SK-N-SH (cell line): Measurements from ENCODE around the gene DIAPH2. TPM values are rescaled to one million over a fixed set of nuclear protein-coding genes. Genes with fewer than 3 reads are reported as not detected.

Experiments
- CTCF ChIA-PET: fragments of 300-600, 350-600 bp; formaldehyde crosslinking; extraction: SDS; loops from one replicate; lab custom pipeline; 2021; lab: Yijun Ruan, JAX
- POLR2A ChIA-PET: fragments of 350-600 bp; sonication (Branson Sonifier 250); formaldehyde crosslinking; extraction: SDS; loops from one replicate; lab custom pipeline; 2020; ENCODE audit warnings: antibody characterized with exemption, inconsistent platforms; lab: Yijun Ruan, JAX
- DNase-seq: peaks from one replicate; pipeline ENCODE4 v3.0.0; 2012
- H2AFZ ChIP-seq: fragments of 200-600 bp; sonication (generic); 2 replicates; pipeline ENCODE4 v1.8.1; 2016; ENCODE audit warnings: antibody characterized with exemption, mild to moderate bottlenecking, low read depth
- H3F3A ChIP-seq: fragments of 200-600 bp; sonication (generic); replicated peaks from 2 replicates; pipeline ENCODE3; 2016; ENCODE audit warnings: antibody characterized with exemption, mild to moderate bottlenecking; ENCODE audit not compliant: insufficient read depth
- H3K27ac ChIP-seq, 2 experiments: fragments of 200-500 bp in 1 of 2; fragments of 200-600 bp in 1 of 2; sonication (Bioruptor generic) in 1 of 2; sonication (generic), shearing (Covaris generic) in 1 of 2; 2 replicates each; pipeline versions ENCODE4 v1.5.1 to v1.6.1; 2014 to 2016; ENCODE audit warnings: low read depth in 2 of 2, inconsistent platforms in 1 of 2, low read length in 1 of 2, mild to moderate bottlenecking in 1 of 2, mixed read lengths in 1 of 2
- H3K27me3 ChIP-seq: fragments of 200-600 bp; sonication (generic), shearing (Covaris generic); 2 replicates; pipeline ENCODE4 v1.6.1; 2016; ENCODE audit warnings: mixed run types; ENCODE audit not compliant: insufficient read depth
- H3K36me3 ChIP-seq, 2 experiments: fragments of 200-500 bp in 1 of 2; fragments of 200-600 bp in 1 of 2; sonication (Bioruptor generic) in 1 of 2; sonication (generic) in 1 of 2; replicated peaks in 1 of 2; 2 replicates each; pipeline versions ENCODE3 to v1.5.1; 2014 to 2016; ENCODE audit warnings: low read length in 1 of 2, mild to moderate bottlenecking in 1 of 2; ENCODE audit not compliant: insufficient read depth in 2 of 2, control insufficient read depth in 1 of 2
- H3K4me1 ChIP-seq, 2 experiments: fragments of 200-500 bp in 1 of 2; fragments of 200-600 bp in 1 of 2; sonication (Bioruptor generic) in 1 of 2; sonication (generic), shearing (Covaris generic) in 1 of 2; 2 replicates each; pipeline versions ENCODE4 v1.5.1 to v1.6.1; 2014 to 2016; ENCODE audit warnings: low read depth in 1 of 2, low read length in 1 of 2, mixed run types in 1 of 2; ENCODE audit not compliant: insufficient read depth in 2 of 2, control insufficient read depth in 1 of 2
- H3K4me2 ChIP-seq: fragments of 200-600 bp; sonication (generic), shearing (Covaris generic); 2 replicates; pipeline ENCODE4 v1.6.1; 2017; ENCODE audit warnings: mixed run types
- H3K4me3 ChIP-seq, 2 experiments: fragments of 200-500 bp in 1 of 2; fragments of 200-600 bp in 1 of 2; sonication (Bioruptor generic) in 1 of 2; sonication (generic), shearing (Covaris generic) in 1 of 2; 2 replicates each; pipeline versions ENCODE4 v1.5.1 to v1.8.1; 2014 to 2016; ENCODE audit warnings: low read depth in 2 of 2, inconsistent platforms in 1 of 2, low read length in 1 of 2, mild to moderate bottlenecking in 1 of 2, mixed read lengths in 1 of 2, moderate library complexity in 1 of 2
- H3K79me2 ChIP-seq: fragments of 200-600 bp; sonication (generic); 2 replicates; pipeline ENCODE4 v1.8.1; 2017; ENCODE audit warnings: mild to moderate bottlenecking; ENCODE audit not compliant: insufficient read depth
- H3K9ac ChIP-seq: fragments of 200-600 bp; sonication (generic); 2 replicates; pipeline ENCODE4 v1.6.1; 2017; ENCODE audit warnings: mixed run types
- H3K9me2 ChIP-seq: fragments of 200-600 bp; sonication (generic); 2 replicates; pipeline ENCODE4 v1.6.1; 2017; ENCODE audit warnings: mixed run types
- H3K9me3 ChIP-seq: fragments of 200-600 bp; sonication (generic); 2 replicates; pipeline ENCODE4 v1.6.1; 2017; ENCODE audit warnings: mixed run types, mild to moderate bottlenecking, moderate library complexity
- H4K20me1 ChIP-seq: fragments of 200-600 bp; sonication (generic); 2 replicates; pipeline ENCODE4 v1.6.1; 2017; ENCODE audit warnings: mild to moderate bottlenecking, mixed run types; ENCODE audit not compliant: insufficient read depth
- CHD2 ChIP-seq: fragments of 150-350 bp; IDR thresholded peaks from 2 replicates; pipeline ENCODE4 v1.6.1; 2018; ENCODE audit warnings: low read length; ENCODE audit not compliant: partially characterized antibody
- ELF1 ChIP-seq: IDR thresholded peaks from 2 replicates; pipeline ENCODE4 v1.4.0; 2012
- EP300 ChIP-seq, 2 experiments: IDR thresholded peaks; 2 replicates each; pipeline versions ENCODE4 v1.4.0 to v1.6.1; 2012; ENCODE audit warnings: borderline replicate concordance in 1 of 2, low read depth in 1 of 2, low read length in 1 of 2
- FOSL2 ChIP-seq: IDR thresholded peaks from 2 replicates; pipeline ENCODE4 v1.4.0; 2012; ENCODE audit warnings: low read depth, mild to moderate bottlenecking, moderate library complexity, borderline replicate concordance
- GABPA ChIP-seq: IDR thresholded peaks from 2 replicates; pipeline ENCODE4 v1.4.0; 2012; ENCODE audit warnings: low read depth, mild to moderate bottlenecking
- GATA2 ChIP-seq: sonication (generic); formaldehyde crosslinking; IDR thresholded peaks from 2 replicates; pipeline ENCODE4 v1.5.0; 2020; ENCODE audit warnings: mild to moderate bottlenecking, missing genetic modification reagents
- JUND ChIP-seq: IDR thresholded peaks from 2 replicates; pipeline ENCODE4 v1.4.0; 2012
- MAX ChIP-seq: IDR thresholded peaks from 2 replicates; pipeline ENCODE4 v1.4.0; 2012; ENCODE audit warnings: low read depth
- MXI1 ChIP-seq: IDR thresholded peaks from 2 replicates; pipeline ENCODE4 v1.6.1; 2012; ENCODE audit warnings: mild to moderate bottlenecking, low read depth, low read length, improper control_type of control experiment
- NFIC ChIP-seq: IDR thresholded peaks from 2 replicates; pipeline ENCODE4 v1.4.0; 2012; ENCODE audit warnings: borderline replicate concordance
- NRF1 ChIP-seq: IDR thresholded peaks from 2 replicates; pipeline ENCODE4 v1.6.1; 2012; ENCODE audit warnings: low read depth, mild to moderate bottlenecking, low read length
- POLR2AphosphoS5 ChIP-seq: IDR thresholded peaks from 2 replicates; pipeline ENCODE4 v1.6.1; 2012; ENCODE audit warnings: low read depth, low read length
- RAD21 ChIP-seq: IDR thresholded peaks from 2 replicates; pipeline ENCODE4 v1.6.1; 2012; ENCODE audit warnings: mild to moderate bottlenecking, low read length
- RCOR1 ChIP-seq: fragments of 150-350 bp; IDR thresholded peaks from 2 replicates; pipeline ENCODE4 v1.6.1; 2017; ENCODE audit warnings: antibody characterized with exemption, low read length
- REST ChIP-seq: IDR thresholded peaks from 2 replicates; pipeline ENCODE4 v1.6.1; 2012; ENCODE audit warnings: mild to moderate bottlenecking, low read depth, low read length, moderate library complexity
- SMC3 ChIP-seq: IDR thresholded peaks from 2 replicates; pipeline ENCODE4 v1.6.1; 2012; ENCODE audit warnings: low read depth, low read length, improper control_type of control experiment
- TAF1 ChIP-seq: IDR thresholded peaks from 2 replicates; pipeline ENCODE4 v1.6.1; 2012; ENCODE audit warnings: low read depth, mild to moderate bottlenecking, low read length, moderate library complexity, borderline replicate concordance
- TCF12 ChIP-seq: IDR thresholded peaks from 2 replicates; pipeline ENCODE4 v1.4.0; 2012
- TEAD4 ChIP-seq: IDR thresholded peaks from 2 replicates; pipeline ENCODE4 v1.4.0; 2012; ENCODE audit warnings: mild to moderate bottlenecking, borderline replicate concordance; ENCODE audit not compliant: insufficient read depth
- YY1 ChIP-seq: IDR thresholded peaks from 2 replicates; pipeline ENCODE4 v1.4.0; 2012; ENCODE audit warnings: low read depth, mild to moderate bottlenecking
- WGBS: methylation state at CpG from one replicate; pipeline ENCODE4 v1.1.6; 2017; ENCODE audit warnings: low lambda C conversion rate; 5-methylcytosine and 5-hydroxymethylcytosine counted together
- polyA plus RNA-seq, 3 experiments: library from polyadenylated mRNA; depleted of rRNA; stranded (reverse); fragments of >200 nt; gene quantifications; 2 replicates each; pipeline ENCODE4 v1.2.3, GENCODE V29; 2012
- TF ChIP-seq, protein P1 (sequence below): fragments of 150-350 bp; IDR thresholded peaks from 2 replicates; pipeline ENCODE4 v1.6.1; 2017; ENCODE audit warnings: antibody characterized with exemption, low read length, low read depth, borderline replicate concordance
- TF ChIP-seq, protein P2 (sequence below): fragments of 150-350 bp; IDR thresholded peaks from 2 replicates; pipeline ENCODE4 v1.6.1; 2016; ENCODE audit warnings: mild to moderate bottlenecking, low read depth, low read length
- TF ChIP-seq, protein P3 (sequence below): fragments of 200-600 bp; sonication (generic); IDR thresholded peaks from 2 replicates; pipeline ENCODE4 v1.6.1; 2017; ENCODE audit warnings: antibody characterized with exemption, mild to moderate bottlenecking, moderate library complexity

The DIAPH2 gene
- polyA plus RNA-seq, 1 of the 3 experiments (the other 2 are of a cell fraction), result 1.1 TPM

DNA sequence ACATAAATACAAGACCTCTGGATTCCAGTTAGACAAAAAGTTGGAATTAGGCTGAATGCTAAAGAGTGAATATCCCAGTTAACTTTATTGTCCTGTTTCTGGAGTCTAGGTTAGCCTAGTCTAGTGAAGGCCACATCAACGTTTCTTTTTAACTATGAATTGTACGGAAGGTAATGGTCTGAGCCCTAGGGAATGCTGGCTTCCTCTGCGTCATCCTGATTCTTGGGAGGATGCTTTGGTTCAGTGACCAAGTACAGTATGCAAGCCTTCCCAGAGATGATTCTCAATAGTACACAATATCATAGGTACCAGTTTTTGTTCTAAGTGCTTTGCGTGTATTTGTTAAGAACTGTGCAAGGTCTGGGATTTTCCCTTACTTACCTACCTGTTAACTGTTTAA is 11.8 kb downstream of the DIAPH2 start:
- H3K27ac ChIP-seq, result no peak overlapping the region
- TF ChIP-seq CHD2 (no peak), TAF1 (no peak), YY1 (no peak), NFIC (no peak), MAX (no peak), ELF1 (no peak), POLR2AphosphoS5 (no peak), GATA2 (CRISPR knock-in tag) (no peak), MXI1 (no peak), NRF1 (no peak), TEAD4 (no peak), SMC3 (no peak), FOSL2 (no peak)
- TF ChIP-seq, protein P1, sequence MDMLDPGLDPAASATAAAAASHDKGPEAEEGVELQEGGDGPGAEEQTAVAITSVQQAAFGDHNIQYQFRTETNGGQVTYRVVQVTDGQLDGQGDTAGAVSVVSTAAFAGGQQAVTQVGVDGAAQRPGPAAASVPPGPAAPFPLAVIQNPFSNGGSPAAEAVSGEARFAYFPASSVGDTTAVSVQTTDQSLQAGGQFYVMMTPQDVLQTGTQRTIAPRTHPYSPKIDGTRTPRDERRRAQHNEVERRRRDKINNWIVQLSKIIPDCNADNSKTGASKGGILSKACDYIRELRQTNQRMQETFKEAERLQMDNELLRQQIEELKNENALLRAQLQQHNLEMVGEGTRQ, result no peak
- CTCF ChIA-PET, result interaction anchor here (1.2 kb wide), 1 partner anchor 19 kb away, joined by 3 read pairs; no protein-coding TSS in a partner anchor
- no peaks in the 10 kb centered on the region for H3K36me3 ChIP-seq
- H3K9me3 ChIP-seq, result no peaks in the 10 kb centered on the region
- H3K27me3 ChIP-seq, result no peaks in the 10 kb centered on the region
- DNase-seq, result no peak
- H3K9me2 ChIP-seq, result no peaks in the 10 kb centered on the region
- no peak overlapping the region for H3K4me2 ChIP-seq
- no peaks in the 10 kb centered on the region for H3F3A ChIP-seq
- WGBS, result 52% methylated on average over 4 of the region's 4 CpGs
- H2AFZ ChIP-seq, result no peak overlapping the region
- no peak overlapping the region for H3K9ac ChIP-seq
- H4K20me1 ChIP-seq, result no peaks in the 10 kb centered on the region
- no peak overlapping the region for H3K4me3 ChIP-seq
- no peaks in the 10 kb centered on the region for H3K4me1 ChIP-seq
- POLR2A ChIA-PET, result no interaction called here
- H3K79me2 ChIP-seq, result peaks cover 4% of the 10 kb centered on the region

DNA sequence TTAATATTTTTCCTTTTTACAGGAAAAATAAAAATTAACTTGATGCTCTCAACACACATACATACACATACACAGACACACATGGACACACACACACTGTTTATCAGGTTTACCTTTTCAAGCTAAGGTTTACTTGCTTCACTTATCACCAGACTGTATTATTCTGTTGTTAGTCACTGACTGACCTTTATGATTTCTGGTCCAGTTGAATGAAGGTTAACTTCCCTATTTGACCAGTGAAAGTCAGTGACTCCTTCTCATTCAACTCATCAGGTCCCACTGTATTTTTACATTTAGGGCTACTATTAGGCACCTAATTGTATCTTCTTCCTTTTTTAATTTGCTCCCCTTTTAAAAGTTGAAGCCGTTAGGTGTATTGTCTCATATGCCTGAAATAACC is 16.0 kb downstream of the DIAPH2 start:
- WGBS, result 52% methylated on average over 1 of the region's 1 CpG
- POLR2A ChIA-PET, result no interaction called here
- no peak for TF ChIP-seq TCF12
- TF ChIP-seq JUND, result no peak
- no peak for TF ChIP-seq REST
- no peak for TF ChIP-seq FOSL2
- TF ChIP-seq GATA2 (CRISPR knock-in tag), result no peak
- no peak for TF ChIP-seq YY1
- TF ChIP-seq TAF1, result no peak
- no peak for TF ChIP-seq EP300 (IDR thresholded peaks at IDR 0.05; ENCODE audit: borderline replicate concordance in 1 of 2, low read depth in 1 of 2, low read length in 1 of 2)
- no peak for TF ChIP-seq NRF1
- no peak for TF ChIP-seq RCOR1
- no peak for TF ChIP-seq POLR2AphosphoS5
- TF ChIP-seq, protein P2, sequence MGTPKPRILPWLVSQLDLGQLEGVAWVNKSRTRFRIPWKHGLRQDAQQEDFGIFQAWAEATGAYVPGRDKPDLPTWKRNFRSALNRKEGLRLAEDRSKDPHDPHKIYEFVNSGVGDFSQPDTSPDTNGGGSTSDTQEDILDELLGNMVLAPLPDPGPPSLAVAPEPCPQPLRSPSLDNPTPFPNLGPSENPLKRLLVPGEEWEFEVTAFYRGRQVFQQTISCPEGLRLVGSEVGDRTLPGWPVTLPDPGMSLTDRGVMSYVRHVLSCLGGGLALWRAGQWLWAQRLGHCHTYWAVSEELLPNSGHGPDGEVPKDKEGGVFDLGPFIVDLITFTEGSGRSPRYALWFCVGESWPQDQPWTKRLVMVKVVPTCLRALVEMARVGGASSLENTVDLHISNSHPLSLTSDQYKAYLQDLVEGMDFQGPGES, result no peak
- no peak for TF ChIP-seq RAD21
- TF ChIP-seq, protein P3, sequence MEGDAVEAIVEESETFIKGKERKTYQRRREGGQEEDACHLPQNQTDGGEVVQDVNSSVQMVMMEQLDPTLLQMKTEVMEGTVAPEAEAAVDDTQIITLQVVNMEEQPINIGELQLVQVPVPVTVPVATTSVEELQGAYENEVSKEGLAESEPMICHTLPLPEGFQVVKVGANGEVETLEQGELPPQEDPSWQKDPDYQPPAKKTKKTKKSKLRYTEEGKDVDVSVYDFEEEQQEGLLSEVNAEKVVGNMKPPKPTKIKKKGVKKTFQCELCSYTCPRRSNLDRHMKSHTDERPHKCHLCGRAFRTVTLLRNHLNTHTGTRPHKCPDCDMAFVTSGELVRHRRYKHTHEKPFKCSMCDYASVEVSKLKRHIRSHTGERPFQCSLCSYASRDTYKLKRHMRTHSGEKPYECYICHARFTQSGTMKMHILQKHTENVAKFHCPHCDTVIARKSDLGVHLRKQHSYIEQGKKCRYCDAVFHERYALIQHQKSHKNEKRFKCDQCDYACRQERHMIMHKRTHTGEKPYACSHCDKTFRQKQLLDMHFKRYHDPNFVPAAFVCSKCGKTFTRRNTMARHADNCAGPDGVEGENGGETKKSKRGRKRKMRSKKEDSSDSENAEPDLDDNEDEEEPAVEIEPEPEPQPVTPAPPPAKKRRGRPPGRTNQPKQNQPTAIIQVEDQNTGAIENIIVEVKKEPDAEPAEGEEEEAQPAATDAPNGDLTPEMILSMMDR, result no peak
- TF ChIP-seq GABPA, result no peak

More for the DNA sequence above, 16.0 kb downstream of the DIAPH2 start:
- Histone ChIP-seq H3F3A (no peaks in the 10 kb centered on the region), H3K9ac (no peak overlapping the region), H4K20me1 (no peaks in the 10 kb centered on the region), H3K4me1 (no peaks in the 10 kb centered on the region), H3K4me2 (no peak overlapping the region), H3K9me2 (no peaks in the 10 kb centered on the region), H3K36me3 (no peaks in the 10 kb centered on the region), H3K9me3 (no peaks in the 10 kb centered on the region), H3K27me3 (no peaks in the 10 kb centered on the region), H3K79me2 (no peaks in the 10 kb centered on the region), H2AFZ (no peak overlapping the region), H3K4me3 (no peak overlapping the region), H3K27ac (no peak overlapping the region)
- CTCF ChIA-PET, result interaction anchor here (1.0 kb wide), 1 partner anchor 70 kb away, joined by 3 read pairs; no protein-coding TSS in a partner anchor
- DNase-seq, result no peak
